ENCODE data around the gene SHROOM2. TPM values are rescaled to one million over a fixed set of nuclear protein-coding genes. Genes with fewer than 3 reads are reported as not detected.

The SHROOM2 gene
- polyA plus RNA-seq, 1 donor = 7.0 TPM

- no peak for DNase-seq
- no CpG with 5 or more reads among the region's 7 CpGs for WGBS (ENCODE audit: insufficient coverage, low lambda C conversion rate)
Measured at GRCh38 chrX:9911487-9911886, 125.3 kb downstream of the SHROOM2 start.

GRCh38 chrX:9912351-9913145 lies 126.3 kb downstream of the SHROOM2 start:
- Histone ChIP-seq H3K27ac (ENCODE audit: low read length) (no peak overlapping the region), H3K9me3 (ENCODE audit: control insufficient read depth, low read depth, low read length) (no peaks in the 10 kb centered on the region), H3K27me3 (ENCODE audit: control insufficient read depth, insufficient read depth, low read length) (no peaks in the 10 kb centered on the region), H3K36me3 (ENCODE audit: control insufficient read depth, insufficient read depth, low read length) (peaks cover 2% of the 10 kb centered on the region), H3K4me1 (ENCODE audit: control insufficient read depth, insufficient read depth, low read length) (no peaks in the 10 kb centered on the region), H3K4me3 (ENCODE audit: low read length) (no peak overlapping the region)
- WGBS (ENCODE audit: insufficient coverage, low lambda C conversion rate) = no CpG with 5 or more reads among the region's 31 CpGs
- DNase-seq = no peak

More at GRCh38 chrX:9911487-9911886, 125.3 kb downstream of the SHROOM2 start:
- Histone ChIP-seq H3K4me1 (ENCODE audit: control insufficient read depth, insufficient read depth, low read length) (no peaks in the 10 kb centered on the region), H3K9me3 (ENCODE audit: control insufficient read depth, low read depth, low read length) (no peaks in the 10 kb centered on the region), H3K27ac (ENCODE audit: low read length) (no peak overlapping the region), H3K27me3 (ENCODE audit: control insufficient read depth, insufficient read depth, low read length) (no peaks in the 10 kb centered on the region), H3K36me3 (ENCODE audit: control insufficient read depth, insufficient read depth, low read length) (peaks cover 2% of the 10 kb centered on the region), H3K4me3 (ENCODE audit: low read length) (no peak overlapping the region)

- WGBS (ENCODE audit: insufficient coverage, low lambda C conversion rate) = no CpG with 5 or more reads among the region's 4 CpGs
- Histone ChIP-seq H3K4me1 (ENCODE audit: control insufficient read depth, insufficient read depth, low read length) (no peaks in the 10 kb centered on the region), H3K27ac (ENCODE audit: low read length) (no peak overlapping the region), H3K9me3 (ENCODE audit: control insufficient read depth, low read depth, low read length) (no peaks in the 10 kb centered on the region), H3K27me3 (ENCODE audit: control insufficient read depth, insufficient read depth, low read length) (no peaks in the 10 kb centered on the region), H3K4me3 (ENCODE audit: low read length) (no peak overlapping the region), H3K36me3 (ENCODE audit: control insufficient read depth, insufficient read depth, low read length) (peaks cover 2% of the 10 kb centered on the region)
- no peak for DNase-seq
Measured at GRCh38 chrX:9913146-9913433, 126.9 kb downstream of the SHROOM2 start.

GRCh38 chrX:9917861-9918260 lies 131.6 kb downstream of the SHROOM2 start:
- no peak for DNase-seq
- no CpG with 5 or more reads among the region's 5 CpGs for WGBS (ENCODE audit: insufficient coverage, low lambda C conversion rate)

GRCh38 chrX:9919632-9920172 lies 133.5 kb downstream of the SHROOM2 start:
- H3K36me3 ChIP-seq (ENCODE audit: control insufficient read depth, insufficient read depth, low read length) = no peaks in the 10 kb centered on the region
- no peaks in the 10 kb centered on the region for H3K9me3 ChIP-seq (ENCODE audit: control insufficient read depth, low read depth, low read length)
- WGBS (ENCODE audit: insufficient coverage, low lambda C conversion rate) = no CpG with 5 or more reads among the region's 3 CpGs
- H3K4me1 ChIP-seq (ENCODE audit: control insufficient read depth, insufficient read depth, low read length) = no peaks in the 10 kb centered on the region
- H3K27me3 ChIP-seq (ENCODE audit: control insufficient read depth, insufficient read depth, low read length) = no peaks in the 10 kb centered on the region
- no peak overlapping the region for H3K27ac ChIP-seq (ENCODE audit: low read length)
- no peak for DNase-seq
- no peak overlapping the region for H3K4me3 ChIP-seq (ENCODE audit: low read length)

More at GRCh38 chrX:9917861-9918260, 131.6 kb downstream of the SHROOM2 start:
- H3K36me3 ChIP-seq (ENCODE audit: control insufficient read depth, insufficient read depth, low read length) = no peaks in the 10 kb centered on the region
- no peak overlapping the region for H3K4me3 ChIP-seq (ENCODE audit: low read length)
- H3K27ac ChIP-seq (ENCODE audit: low read length) = no peak overlapping the region
- no peaks in the 10 kb centered on the region for H3K9me3 ChIP-seq (ENCODE audit: control insufficient read depth, low read depth, low read length)
- no peaks in the 10 kb centered on the region for H3K27me3 ChIP-seq (ENCODE audit: control insufficient read depth, insufficient read depth, low read length)
- no peaks in the 10 kb centered on the region for H3K4me1 ChIP-seq (ENCODE audit: control insufficient read depth, insufficient read depth, low read length)

- DNase-seq = no peak
- H3K4me3 ChIP-seq (ENCODE audit: low read length) = no peak overlapping the region
- no peaks in the 10 kb centered on the region for H3K36me3 ChIP-seq (ENCODE audit: control insufficient read depth, insufficient read depth, low read length)
- WGBS (ENCODE audit: insufficient coverage, low lambda C conversion rate) = no CpG with 5 or more reads among the region's 5 CpGs
- no peaks in the 10 kb centered on the region for H3K4me1 ChIP-seq (ENCODE audit: control insufficient read depth, insufficient read depth, low read length)
- no peaks in the 10 kb centered on the region for H3K9me3 ChIP-seq (ENCODE audit: control insufficient read depth, low read depth, low read length)
- H3K27ac ChIP-seq (ENCODE audit: low read length) = no peak overlapping the region
- no peaks in the 10 kb centered on the region for H3K27me3 ChIP-seq (ENCODE audit: control insufficient read depth, insufficient read depth, low read length)
Measured at GRCh38 chrX:9921407-9921806, 135.2 kb downstream of the SHROOM2 start.

- Histone ChIP-seq H3K4me3 (ENCODE audit: low read length) (no peak overlapping the region), H3K9me3 (ENCODE audit: control insufficient read depth, low read depth, low read length) (no peaks in the 10 kb centered on the region), H3K4me1 (ENCODE audit: control insufficient read depth, insufficient read depth, low read length) (no peaks in the 10 kb centered on the region), H3K27ac (ENCODE audit: low read length) (no peak overlapping the region), H3K27me3 (ENCODE audit: control insufficient read depth, insufficient read depth, low read length) (no peaks in the 10 kb centered on the region), H3K36me3 (ENCODE audit: control insufficient read depth, insufficient read depth, low read length) (no peaks in the 10 kb centered on the region)
- DNase-seq = no peak
- 80% methylated on average over 1 of the region's 5 CpGs for WGBS (ENCODE audit: insufficient coverage, low lambda C conversion rate)
Measured at GRCh38 chrX:9923357-9923756, 137.1 kb downstream of the SHROOM2 start.

GRCh38 chrX:9926002-9926401 lies 139.8 kb downstream of the SHROOM2 start:
- Histone ChIP-seq H3K4me3 (ENCODE audit: low read length) (no peak overlapping the region), H3K27ac (ENCODE audit: low read length) (no peak overlapping the region), H3K27me3 (ENCODE audit: control insufficient read depth, insufficient read depth, low read length) (no peaks in the 10 kb centered on the region), H3K36me3 (ENCODE audit: control insufficient read depth, insufficient read depth, low read length) (no peaks in the 10 kb centered on the region), H3K9me3 (ENCODE audit: control insufficient read depth, low read depth, low read length) (no peaks in the 10 kb centered on the region), H3K4me1 (ENCODE audit: control insufficient read depth, insufficient read depth, low read length) (no peaks in the 10 kb centered on the region)
- no peak for DNase-seq
- no CpG with 5 or more reads among the region's 9 CpGs for WGBS (ENCODE audit: insufficient coverage, low lambda C conversion rate)

- no peak for DNase-seq
- H3K36me3 ChIP-seq (ENCODE audit: control insufficient read depth, insufficient read depth, low read length) = no peaks in the 10 kb centered on the region
- no CpG with 5 or more reads among the region's 11 CpGs for WGBS (ENCODE audit: insufficient coverage, low lambda C conversion rate)
- H3K27me3 ChIP-seq (ENCODE audit: control insufficient read depth, insufficient read depth, low read length) = no peaks in the 10 kb centered on the region
- no peaks in the 10 kb centered on the region for H3K9me3 ChIP-seq (ENCODE audit: control insufficient read depth, low read depth, low read length)
- H3K27ac ChIP-seq (ENCODE audit: low read length) = no peak overlapping the region
- no peak overlapping the region for H3K4me3 ChIP-seq (ENCODE audit: low read length)
- no peaks in the 10 kb centered on the region for H3K4me1 ChIP-seq (ENCODE audit: control insufficient read depth, insufficient read depth, low read length)
Measured at GRCh38 chrX:9927698-9928482, 141.7 kb downstream of the SHROOM2 start.

- no peak for DNase-seq
- Histone ChIP-seq H3K4me1 (ENCODE audit: control insufficient read depth, insufficient read depth, low read length) (no peaks in the 10 kb centered on the region), H3K27me3 (ENCODE audit: control insufficient read depth, insufficient read depth, low read length) (no peaks in the 10 kb centered on the region), H3K27ac (ENCODE audit: low read length) (no peak overlapping the region), H3K36me3 (ENCODE audit: control insufficient read depth, insufficient read depth, low read length) (peaks cover 3% of the 10 kb centered on the region), H3K9me3 (ENCODE audit: control insufficient read depth, low read depth, low read length) (no peaks in the 10 kb centered on the region), H3K4me3 (ENCODE audit: low read length) (no peak overlapping the region)
- no CpG with 5 or more reads among the region's 3 CpGs for WGBS (ENCODE audit: insufficient coverage, low lambda C conversion rate)
Measured at GRCh38 chrX:9935436-9935835, 149.2 kb downstream of the SHROOM2 start.
